ENCODE data around the gene FAM204A. TPM values are rescaled to one million over a fixed set of nuclear protein-coding genes. Genes with fewer than 3 reads are reported as not detected.

FAM204A gene
- total and polyA plus RNA-seq, 8 donors = 39.7 to 86.6 (median 72.9) TPM

DNA sequence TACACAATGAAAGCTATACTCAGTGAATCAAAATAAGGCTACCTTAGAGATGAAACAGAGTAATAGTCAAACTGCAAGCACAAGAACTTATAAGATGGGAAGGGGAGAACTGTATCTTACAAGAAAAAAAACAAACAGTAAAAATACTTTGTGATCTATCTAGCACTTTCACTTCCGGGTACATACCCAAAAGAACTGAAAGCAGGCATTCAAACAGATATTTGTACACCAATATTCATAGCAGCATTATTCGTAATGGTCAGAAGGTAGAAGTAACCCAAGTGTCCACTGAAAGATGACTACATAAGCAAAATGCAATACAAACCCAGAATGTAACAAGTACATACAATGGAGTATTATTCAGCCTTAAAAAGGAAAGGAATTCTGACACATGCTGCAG lies 18.0 kb downstream of the FAM204A start:
- Histone ChIP-seq H3K36me3 (peaks cover 0 to 88% of the 10 kb centered on the region in 2 donors), H3K27me3 (no peaks in the 10 kb centered on the region), H3K27ac (no peak overlapping the region), H3K4me1 (peaks cover 0 to 5% of the 10 kb centered on the region in 2 donors), H3K4me3 (no peak overlapping the region), H3K9me3 (no peaks in the 10 kb centered on the region)
- ATAC-seq (no peak), DNase-seq (no peak)
- intact Hi-C loops (cut with DNase I) = no loop called here
- no peak for TF ChIP-seq CTCF (IDR thresholded peaks at IDR 0.05)

GRCh38 chr10:118321724-118322575 lies 20.2 kb downstream of the FAM204A start:
- Histone ChIP-seq H3K4me3 (no peak overlapping the region), H3K27ac (peak overlapping the region in 1 of 2 donors; percentile 20), H3K27me3 (no peaks in the 10 kb centered on the region), H3K36me3 (peaks cover 0 to 74% of the 10 kb centered on the region in 2 donors), H3K4me1 (peaks cover 0 to 5% of the 10 kb centered on the region in 2 donors), H3K9me3 (no peaks in the 10 kb centered on the region)
- intact Hi-C loops (cut with DNase I) = no loop called here
- no peak for DNase-seq
- no peak for ATAC-seq
- no peak for TF ChIP-seq CTCF (IDR thresholded peaks at IDR 0.05)

GRCh38 chr10:118315629-118316028 lies 26.5 kb downstream of the FAM204A start:
- Histone ChIP-seq H3K36me3 (peaks cover 0 to 39% of the 10 kb centered on the region in 2 donors), H3K9me3 (no peaks in the 10 kb centered on the region), H3K27ac (no peak overlapping the region), H3K4me3 (no peak overlapping the region), H3K4me1 (no peaks in the 10 kb centered on the region), H3K27me3 (no peaks in the 10 kb centered on the region)
- TF ChIP-seq CTCF (IDR thresholded peaks at IDR 0.05) = no peak
- intact Hi-C loops (cut with DNase I) = no loop called here
- DNase-seq (no peak), ATAC-seq (no peak)

DNA sequence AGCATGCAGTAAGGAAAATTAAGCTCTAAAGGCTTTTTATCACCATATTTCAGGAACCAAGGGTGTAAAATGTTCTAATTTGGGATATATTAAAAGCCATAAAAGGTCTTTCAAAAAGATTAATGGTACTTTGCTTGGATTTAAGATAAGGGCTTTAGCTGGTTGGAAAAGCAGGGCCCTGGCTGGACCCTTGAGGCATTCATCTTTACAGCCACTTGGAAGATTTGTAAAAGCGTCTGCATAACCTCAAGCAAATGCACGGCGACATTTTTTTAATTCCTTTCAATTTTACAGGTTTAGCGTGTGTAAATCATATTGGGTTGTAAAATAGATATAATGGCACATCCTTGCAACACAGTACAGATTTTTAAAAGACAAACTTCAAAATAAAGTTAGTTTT lies 27.2 kb downstream of the FAM204A start:
- Histone ChIP-seq H3K4me1 (no peaks in the 10 kb centered on the region), H3K27me3 (no peaks in the 10 kb centered on the region), H3K9me3 (no peaks in the 10 kb centered on the region), H3K36me3 (peaks cover 0 to 43% of the 10 kb centered on the region in 2 donors), H3K4me3 (no peak overlapping the region), H3K27ac (no peak overlapping the region)
- no peak for ATAC-seq
- TF ChIP-seq CTCF (IDR thresholded peaks at IDR 0.05) = no peak
- DNase-seq = no peak
- intact Hi-C loops (cut with DNase I) = no loop called here

DNA sequence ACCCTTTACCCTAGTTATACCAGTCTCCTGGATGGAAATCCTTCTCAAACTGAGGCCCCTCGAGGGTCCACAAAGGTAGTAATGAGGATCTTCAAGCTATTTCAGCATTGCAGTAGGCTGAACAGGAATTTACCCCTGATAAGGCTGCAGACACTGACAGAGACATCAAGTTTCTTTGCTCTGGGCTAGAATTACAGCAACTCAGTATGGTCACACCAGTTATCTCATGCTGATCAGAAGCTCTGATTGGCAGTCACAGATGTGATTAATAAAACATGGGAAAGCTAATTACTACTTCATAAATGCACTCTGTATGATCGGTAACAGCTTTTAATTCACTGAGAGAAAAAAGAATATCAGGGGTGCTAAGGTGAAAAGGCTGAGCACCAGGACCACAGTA lies 30.6 kb downstream of the FAM204A start:
- intact Hi-C loops (cut with DNase I) = no loop called here
- DNase-seq = no peak
- no peak overlapping the region for H3K27ac ChIP-seq

More for the DNA sequence above, 30.6 kb downstream of the FAM204A start:
- TF ChIP-seq CTCF (IDR thresholded peaks at IDR 0.05) = no peak
- H3K27me3 ChIP-seq = no peaks in the 10 kb centered on the region
- H3K4me3 ChIP-seq = no peak overlapping the region
- ATAC-seq = no peak
- no peaks in the 10 kb centered on the region for H3K9me3 ChIP-seq
- peaks cover 0 to 58% of the 10 kb centered on the region in 2 donors for H3K36me3 ChIP-seq
- H3K4me1 ChIP-seq = no peaks in the 10 kb centered on the region
